Fibroblast of peridontal ligament (primary cell): ENCODE data around the gene CIB4.

Experiments used
- DNase-seq: peaks from one replicate; pipeline ENCODE4 v3.0.0-alpha.2; 2010; ENCODE audit errors: extremely low read depth

CIB4 gene

GRCh38 chr2:26606847-26607190 lies 34.3 kb downstream of the CIB4 start:
- no peak for DNase-seq

- no peak for DNase-seq
These were observed 34.9 kb downstream of the CIB4 start for GRCh38 chr2:26605999-26606846.

- DNase-seq, result peak; percentile 56
These were observed 35.8 kb downstream of the CIB4 start for GRCh38 chr2:26605195-26605998.

- no peak for DNase-seq
These were observed 38.6 kb downstream of the CIB4 start for GRCh38 chr2:26602575-26602974.

GRCh38 chr2:26599387-26599786 lies 41.8 kb downstream of the CIB4 start:
- no peak for DNase-seq

GRCh38 chr2:26598996-26599373 lies 42.2 kb downstream of the CIB4 start:
- no peak for DNase-seq

- DNase-seq, result no peak
These were observed 42.7 kb downstream of the CIB4 start for GRCh38 chr2:26598336-26598995.

GRCh38 chr2:26597197-26597596 lies 44.0 kb downstream of the CIB4 start:
- no peak for DNase-seq

GRCh38 chr2:26595146-26595545 lies 46.0 kb downstream of the CIB4 start:
- DNase-seq, result no peak

GRCh38 chr2:26591619-26592505 lies 49.3 kb downstream of the CIB4 start:
- no peak for DNase-seq

- DNase-seq, result no peak
These were observed 50.1 kb downstream of the CIB4 start for GRCh38 chr2:26590980-26591618.

GRCh38 chr2:26590508-26590907 lies 50.7 kb downstream of the CIB4 start:
- DNase-seq, result no peak

- no peak for DNase-seq
These were observed 52.6 kb downstream of the CIB4 start for GRCh38 chr2:26588576-26588975.

GRCh38 chr2:26587994-26588393 lies 53.2 kb downstream of the CIB4 start:
- DNase-seq, result no peak

- DNase-seq, result no peak
These were observed 55.2 kb downstream of the CIB4 start for GRCh38 chr2:26585966-26586365.

- DNase-seq, result no peak
These were observed 56.1 kb downstream of the CIB4 start for GRCh38 chr2:26585100-26585499.

GRCh38 chr2:26584656-26585055 lies 56.5 kb downstream of the CIB4 start:
- no peak for DNase-seq

GRCh38 chr2:26584191-26584590 lies 57.0 kb downstream of the CIB4 start:
- no peak for DNase-seq

GRCh38 chr2:26583381-26583911 lies 57.7 kb downstream of the CIB4 start:
- DNase-seq, result no peak

GRCh38 chr2:26582890-26583289 lies 58.3 kb downstream of the CIB4 start:
- DNase-seq, result no peak
